ENCODE data around the gene CBX8. TPM values are rescaled to one million over a fixed set of nuclear protein-coding genes. Genes with fewer than 3 reads are reported as not detected.
A peak's percentile ranks its signal among the peaks of the same experiment; 100 is the strongest.

Gene CBX8
- polyA plus RNA-seq, 3 donors from 2014 or later = 1.4 to 2.5 TPM; not detected in 1

DNA sequence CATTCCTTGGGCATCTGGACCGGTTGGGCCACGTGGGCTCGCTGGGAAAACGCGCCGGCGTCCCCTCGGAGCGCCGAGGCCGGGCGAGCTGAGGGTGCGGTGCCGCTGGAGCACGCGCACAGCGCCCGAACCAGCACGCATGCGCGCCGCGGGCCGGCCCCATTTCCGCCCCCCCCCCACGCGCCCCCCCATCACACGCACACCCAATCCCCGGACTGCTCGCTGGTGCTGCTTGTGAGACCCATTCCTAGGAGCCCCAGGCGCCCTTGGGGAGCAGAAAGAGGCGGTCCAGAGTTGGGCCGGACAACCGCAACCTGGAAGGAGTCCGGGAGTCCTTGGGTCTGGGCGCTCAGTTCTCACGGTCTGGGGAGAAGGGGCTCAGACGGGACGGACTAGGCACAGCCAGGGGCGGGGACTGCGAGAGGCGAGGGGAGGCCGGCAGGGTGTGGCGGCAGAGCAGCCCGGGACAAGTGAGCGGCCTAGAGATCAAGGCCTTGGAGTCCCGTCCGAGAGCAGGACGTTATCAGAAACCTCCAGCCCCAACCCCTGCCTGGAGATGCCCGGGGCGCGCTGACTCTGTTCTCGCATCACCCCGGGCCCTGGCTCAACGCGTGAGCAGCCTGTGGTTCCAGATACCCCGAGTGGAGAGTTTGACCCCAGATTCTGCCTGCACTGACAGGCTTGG lies 6.0 kb upstream of the CBX8 start:
- peaks cover 31 to 50% of the 10 kb centered on the region in 2 donors for H3K4me1 Mint-ChIP-seq
- peak overlapping the region in 1 of 6 donors; percentile 86 for H3K27ac Mint-ChIP-seq

GRCh38 chr17:79802039-79802735 lies 5.3 kb upstream of the CBX8 start:
- peaks cover 60 to 90% (median 75%) of the 10 kb centered on the region in 3 donors for H3K27me3 Mint-ChIP-seq (ENCODE audit: low read depth in 3 of 3)
- H3K9me3 Mint-ChIP-seq = peaks cover 0 to 7% (median 0%) of the 10 kb centered on the region in 6 donors
- H3K4me1 Mint-ChIP-seq = peaks cover 31 to 50% of the 10 kb centered on the region in 2 donors
- peak overlapping the region in 1 of 6 donors; percentile 40 for H3K27ac Mint-ChIP-seq
- H3K4me3 Mint-ChIP-seq = peak overlapping the region in 3 of 5 donors; percentile 13 to 58 (median 15)
- DNase-seq = no peak
- H3K36me3 Mint-ChIP-seq = peaks cover 0 to 3% (median 0%) of the 10 kb centered on the region in 3 donors

More for the DNA sequence above, 6.0 kb upstream of the CBX8 start:
- H3K36me3 Mint-ChIP-seq = peaks cover 0 to 3% (median 0%) of the 10 kb centered on the region in 3 donors
- H3K9me3 Mint-ChIP-seq = peaks cover 0 to 7% (median 0%) of the 10 kb centered on the region in 6 donors
- peak overlapping the region in 2 of 5 donors; percentile 9 to 58 for H3K4me3 Mint-ChIP-seq
- peaks cover 64 to 93% (median 80%) of the 10 kb centered on the region in 3 donors for H3K27me3 Mint-ChIP-seq (ENCODE audit: low read depth in 3 of 3)
- no peak for DNase-seq

GRCh38 chr17:79801156-79802038 lies 4.5 kb upstream of the CBX8 start:
- Mint-ChIP-seq H3K4me3 (peak overlapping the region in 4 of 5 donors; percentile 15 to 58 (median 34)), H3K9me3 (peaks cover 0 to 7% (median 0%) of the 10 kb centered on the region in 6 donors), H3K27me3 (ENCODE audit: low read depth in 3 of 3) (peaks cover 63 to 90% (median 71%) of the 10 kb centered on the region in 3 donors), H3K36me3 (peaks cover 0 to 3% (median 0%) of the 10 kb centered on the region in 3 donors), H3K27ac (peak overlapping the region in 2 of 6 donors; percentile 35 to 40), H3K4me1 (peaks cover 32 to 53% of the 10 kb centered on the region in 2 donors)
- no peak for DNase-seq

GRCh38 chr17:79800325-79801155 lies 3.7 kb upstream of the CBX8 start:
- peak overlapping the region; percentile 59 to 89 (median 79) for H3K4me3 Mint-ChIP-seq
- DNase-seq = peak in 1 of 3 donors; percentile 32
- H3K9me3 Mint-ChIP-seq = peaks cover 0 to 9% (median 0%) of the 10 kb centered on the region in 6 donors
- peaks cover 0 to 3% (median 0%) of the 10 kb centered on the region in 3 donors for H3K36me3 Mint-ChIP-seq
- H3K4me1 Mint-ChIP-seq = peaks cover 38 to 59% of the 10 kb centered on the region in 2 donors
- peaks cover 63 to 81% (median 66%) of the 10 kb centered on the region in 3 donors for H3K27me3 Mint-ChIP-seq (ENCODE audit: low read depth in 3 of 3)
- H3K27ac Mint-ChIP-seq = peak overlapping the region in 5 of 6 donors; percentile 10 to 85 (median 57)

GRCh38 chr17:79799538-79800324 lies 2.9 kb upstream of the CBX8 start:
- peaks cover 38 to 54% of the 10 kb centered on the region in 2 donors for H3K4me1 Mint-ChIP-seq

GRCh38 chr17:79799174-79799537 lies 2.3 kb upstream of the CBX8 start:
- H3K27ac Mint-ChIP-seq = peak overlapping the region in 2 of 6 donors; percentile 5 to 71
- peaks cover 50 to 68% (median 53%) of the 10 kb centered on the region in 3 donors for H3K27me3 Mint-ChIP-seq (ENCODE audit: low read depth in 3 of 3)
- H3K9me3 Mint-ChIP-seq = peaks cover 0 to 8% (median 0%) of the 10 kb centered on the region in 6 donors
- no peak for DNase-seq
- H3K4me1 Mint-ChIP-seq = peaks cover 34 to 48% of the 10 kb centered on the region in 2 donors
- H3K4me3 Mint-ChIP-seq = peak overlapping the region; percentile 21 to 74 (median 57)
- H3K36me3 Mint-ChIP-seq = peaks cover 0 to 3% (median 0%) of the 10 kb centered on the region in 3 donors

More at GRCh38 chr17:79799538-79800324, 2.9 kb upstream of the CBX8 start:
- DNase-seq = peak in 1 of 3 donors; percentile 20
- peaks cover 0 to 9% (median 0%) of the 10 kb centered on the region in 6 donors for H3K9me3 Mint-ChIP-seq
- peak overlapping the region in 3 of 6 donors; percentile 5 to 85 (median 84) for H3K27ac Mint-ChIP-seq
- H3K36me3 Mint-ChIP-seq = peaks cover 0 to 3% (median 0%) of the 10 kb centered on the region in 3 donors
- peak overlapping the region; percentile 59 to 89 (median 79) for H3K4me3 Mint-ChIP-seq
- H3K27me3 Mint-ChIP-seq (ENCODE audit: low read depth in 3 of 3) = peaks cover 55 to 73% (median 58%) of the 10 kb centered on the region in 3 donors

DNA sequence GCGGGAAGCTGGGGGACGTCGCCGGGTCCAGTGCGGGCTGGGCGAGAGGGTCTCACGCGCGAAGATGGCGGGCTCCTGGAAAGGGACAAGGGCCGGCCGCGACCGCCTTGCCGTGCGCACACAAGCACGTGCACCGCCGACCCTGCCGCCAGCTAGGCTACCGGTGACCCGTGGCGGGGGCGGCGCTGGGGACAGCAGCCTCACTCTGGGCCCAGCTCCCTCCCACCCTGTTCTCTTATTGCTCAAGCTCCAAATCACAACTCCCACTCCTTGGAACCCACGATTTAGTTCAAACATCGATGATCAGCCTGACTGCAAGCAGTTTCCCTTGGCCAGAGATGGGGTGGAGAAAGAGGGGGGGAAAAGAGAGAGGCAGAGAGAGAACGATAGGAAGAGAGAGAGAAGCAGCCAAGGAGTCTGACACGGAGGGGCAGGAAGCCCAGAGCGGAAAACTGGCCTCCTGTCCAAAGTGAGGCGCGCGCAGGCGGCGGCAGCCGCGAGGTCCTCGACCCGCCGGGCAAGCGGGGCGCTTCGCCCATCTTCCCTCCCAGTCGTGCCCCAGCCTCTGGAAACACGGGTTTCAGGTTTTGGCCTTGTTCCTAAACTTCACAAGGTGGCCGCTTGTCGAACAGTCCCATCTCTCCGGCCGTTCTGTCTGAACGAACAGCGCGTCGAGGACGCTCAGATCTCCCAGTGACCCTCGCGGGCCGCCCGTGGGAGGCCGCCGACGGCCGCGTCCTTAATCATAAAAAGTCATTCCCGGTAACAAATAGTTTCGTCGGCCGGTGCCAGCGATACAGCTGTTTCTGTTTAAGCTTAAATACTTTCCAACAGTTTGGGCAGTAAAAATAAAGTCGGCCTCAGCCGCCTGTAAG lies 1.7 kb upstream of the CBX8 start:
- DNase-seq = peak in 1 of 3 donors; percentile 33
- Mint-ChIP-seq H3K27me3 (ENCODE audit: low read depth in 3 of 3) (peaks cover 48 to 65% (median 52%) of the 10 kb centered on the region in 3 donors), H3K36me3 (peaks cover 0 to 6% (median 3%) of the 10 kb centered on the region in 3 donors), H3K4me1 (peaks cover 32 to 48% of the 10 kb centered on the region in 2 donors), H3K4me3 (peak overlapping the region; percentile 66 to 74 (median 68)), H3K9me3 (peaks cover 0 to 6% (median 0%) of the 10 kb centered on the region in 6 donors), H3K27ac (peak overlapping the region in 3 of 6 donors; percentile 53 to 71 (median 69))

DNA sequence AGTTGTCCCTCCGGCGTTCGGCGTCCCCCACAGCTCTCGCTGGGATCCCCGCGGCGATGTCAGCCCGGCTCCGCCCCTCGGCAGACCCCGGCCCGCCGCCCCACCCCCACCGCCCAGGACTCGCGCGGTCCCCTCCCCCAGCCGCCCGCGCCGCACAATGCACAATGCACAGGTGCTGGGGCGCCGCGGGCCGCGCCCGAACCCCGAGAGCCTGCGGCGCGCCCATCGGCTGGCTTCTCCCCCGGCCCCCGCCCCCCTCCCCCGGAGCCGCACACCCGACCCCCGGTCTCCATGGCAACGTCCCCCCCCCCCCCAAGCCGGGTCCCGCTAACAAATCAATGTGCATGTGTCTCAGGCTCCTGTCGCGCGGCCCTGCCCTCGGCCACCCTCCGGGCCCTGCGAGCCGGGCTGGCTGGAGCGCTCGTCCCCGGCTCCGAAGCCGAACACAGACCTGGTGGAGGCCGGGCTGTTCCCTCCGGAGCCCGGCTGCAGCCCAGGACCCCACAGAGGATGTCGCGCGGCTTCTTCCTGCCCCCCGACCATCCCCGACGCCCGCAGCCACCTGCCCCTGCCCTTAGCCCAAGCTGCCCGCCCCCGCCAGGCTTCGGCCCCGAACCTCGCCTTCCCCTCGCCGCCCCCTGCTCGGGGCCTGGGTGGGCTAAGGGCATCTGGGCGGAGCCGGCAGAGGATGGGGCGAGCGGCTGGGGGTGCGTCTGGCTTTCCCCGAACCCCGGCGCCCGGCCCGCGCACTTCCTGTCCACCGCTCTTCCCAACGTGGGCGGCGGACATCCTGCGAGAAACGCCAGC lies 818 bp upstream of the CBX8 start:
- peak overlapping the region in 1 of 5 donors; percentile 88 for H3K4me3 Mint-ChIP-seq
- DNase-seq = peak in 1 of 3 donors; percentile 29
- peak overlapping the region in 1 of 6 donors; percentile 86 for H3K27ac Mint-ChIP-seq

GRCh38 chr17:79796444-79796762 lies 474 bp downstream of the CBX8 start:
- Mint-ChIP-seq H3K4me3 (peak overlapping the region; percentile 86 to 90 (median 90)), H3K36me3 (peaks cover 0 to 6% (median 3%) of the 10 kb centered on the region in 3 donors), H3K9me3 (peaks cover 0 to 4% (median 0%) of the 10 kb centered on the region in 6 donors), H3K27me3 (ENCODE audit: low read depth in 3 of 3) (peaks cover 38 to 60% (median 43%) of the 10 kb centered on the region in 3 donors), H3K27ac (peak overlapping the region in 4 of 6 donors; percentile 22 to 86 (median 54)), H3K4me1 (peaks cover 27 to 36% of the 10 kb centered on the region in 2 donors)
- DNase-seq = no peak

More for the DNA sequence above, 818 bp upstream of the CBX8 start:
- H3K27me3 Mint-ChIP-seq (ENCODE audit: low read depth in 3 of 3) = peaks cover 42 to 61% (median 45%) of the 10 kb centered on the region in 3 donors
- peaks cover 31 to 48% of the 10 kb centered on the region in 2 donors for H3K4me1 Mint-ChIP-seq
- peaks cover 0 to 6% (median 0%) of the 10 kb centered on the region in 6 donors for H3K9me3 Mint-ChIP-seq
- H3K36me3 Mint-ChIP-seq = peaks cover 0 to 6% (median 3%) of the 10 kb centered on the region in 3 donors

- peak overlapping the region in 4 of 6 donors; percentile 22 to 86 (median 54) for H3K27ac Mint-ChIP-seq
Measured at GRCh38 chr17:79795795-79796443, 958 bp downstream of the CBX8 start.

More at GRCh38 chr17:79795795-79796443, 958 bp downstream of the CBX8 start:
- Mint-ChIP-seq H3K4me1 (peaks cover 29 to 35% of the 10 kb centered on the region in 2 donors), H3K27me3 (ENCODE audit: low read depth in 3 of 3) (peaks cover 40 to 61% (median 46%) of the 10 kb centered on the region in 3 donors), H3K9me3 (peaks cover 0 to 4% (median 0%) of the 10 kb centered on the region in 6 donors), H3K4me3 (peak overlapping the region; percentile 86 to 90 (median 90)), H3K36me3 (peaks cover 0 to 6% (median 3%) of the 10 kb centered on the region in 3 donors)
- DNase-seq = no peak
